SK-N-SH treated with all-trans-retinoic acid at 6 μM for 48 hours (cell line): Measurements from ENCODE around the gene HERC6.

Experiments used
- CSDC2 ChIP-seq: fragments of 250-450 bp; sonication (Bioruptor Pico); IDR thresholded peaks from 2 replicates; pipeline ENCODE4 v1.5.0; 2020; ENCODE audit warnings: mild to moderate bottlenecking, moderate library complexity
- ESRRG ChIP-seq: fragments of 250-450 bp; sonication (Bioruptor Pico); IDR thresholded peaks from 2 replicates; pipeline ENCODE4 v1.6.1; 2021; ENCODE audit warnings: mild to moderate bottlenecking
- ISL1 ChIP-seq: fragments of 250-450 bp; sonication (Bioruptor Pico); IDR thresholded peaks from 2 replicates; pipeline ENCODE4 v2.1.2; 2022; ENCODE audit warnings: mild to moderate bottlenecking, moderate library complexity
- PATZ1 ChIP-seq: fragments of 250-450 bp; sonication (Bioruptor Pico); IDR thresholded peaks from 2 replicates; pipeline ENCODE4 v1.8.0; 2020; ENCODE audit warnings: mild to moderate bottlenecking, moderate library complexity, borderline replicate concordance
- TCF4 ChIP-seq: fragments of 250-450 bp; sonication (Bioruptor Pico); IDR thresholded peaks from 2 replicates; pipeline ENCODE4 v1.8.0; 2021; ENCODE audit warnings: mild to moderate bottlenecking, moderate library complexity, borderline replicate concordance
- TOX ChIP-seq: fragments of 250-450 bp; sonication (Bioruptor Pico); IDR thresholded peaks from 2 replicates; pipeline ENCODE4 v1.8.0; 2021; ENCODE audit warnings: mild to moderate bottlenecking, moderate library complexity, borderline replicate concordance
- ZFP3 ChIP-seq: fragments of 250-450 bp; sonication (Bioruptor Pico); IDR thresholded peaks from 2 replicates; pipeline ENCODE4 v1.5.0; 2020; ENCODE audit warnings: mild to moderate bottlenecking, moderate library complexity
- ZFP30 ChIP-seq: fragments of 450-650 bp; formaldehyde crosslinking; IDR thresholded peaks from 2 replicates; pipeline ENCODE4 v1.5.0; 2022; ENCODE audit warnings: mild to moderate bottlenecking, moderate library complexity
- ZNF70 ChIP-seq: fragments of 450-650 bp; formaldehyde crosslinking; IDR thresholded peaks from 2 replicates; pipeline ENCODE4 v1.5.0; 2020; ENCODE audit warnings: mild to moderate bottlenecking, moderate library complexity
- TF ChIP-seq, protein P1 (sequence below): fragments of 250-450 bp; sonication (Bioruptor Pico); IDR thresholded peaks from 2 replicates; pipeline ENCODE4 v1.5.1; 2020; ENCODE audit warnings: low read depth, mild to moderate bottlenecking, moderate library complexity
- TF ChIP-seq, protein P2 (sequence below): fragments of 250-450 bp; sonication (Bioruptor Pico); IDR thresholded peaks from 2 replicates; pipeline ENCODE4 v1.5.1; 2021; ENCODE audit warnings: mild to moderate bottlenecking, moderate library complexity

- TF ChIP-seq TCF4 (CRISPR knock-in tag) (no peak), ZFP30 (CRISPR knock-in tag) (no peak), CSDC2 (CRISPR knock-in tag) (no peak), ESRRG (no peak), PATZ1 (CRISPR knock-in tag) (no peak), ZNF70 (CRISPR knock-in tag) (no peak), ZFP3 (no peak), TOX (CRISPR knock-in tag) (no peak), ISL1 (CRISPR knock-in tag) (no peak)
- TF ChIP-seq, protein P1, sequence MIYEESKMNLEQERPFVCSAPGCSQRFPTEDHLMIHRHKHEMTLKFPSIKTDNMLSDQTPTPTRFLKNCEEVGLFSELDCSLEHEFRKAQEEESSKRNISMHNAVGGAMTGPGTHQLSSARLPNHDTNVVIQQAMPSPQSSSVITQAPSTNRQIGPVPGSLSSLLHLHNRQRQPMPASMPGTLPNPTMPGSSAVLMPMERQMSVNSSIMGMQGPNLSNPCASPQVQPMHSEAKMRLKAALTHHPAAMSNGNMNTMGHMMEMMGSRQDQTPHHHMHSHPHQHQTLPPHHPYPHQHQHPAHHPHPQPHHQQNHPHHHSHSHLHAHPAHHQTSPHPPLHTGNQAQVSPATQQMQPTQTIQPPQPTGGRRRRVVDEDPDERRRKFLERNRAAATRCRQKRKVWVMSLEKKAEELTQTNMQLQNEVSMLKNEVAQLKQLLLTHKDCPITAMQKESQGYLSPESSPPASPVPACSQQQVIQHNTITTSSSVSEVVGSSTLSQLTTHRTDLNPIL (CRISPR knock-in tag), result no peak
- TF ChIP-seq, protein P2, sequence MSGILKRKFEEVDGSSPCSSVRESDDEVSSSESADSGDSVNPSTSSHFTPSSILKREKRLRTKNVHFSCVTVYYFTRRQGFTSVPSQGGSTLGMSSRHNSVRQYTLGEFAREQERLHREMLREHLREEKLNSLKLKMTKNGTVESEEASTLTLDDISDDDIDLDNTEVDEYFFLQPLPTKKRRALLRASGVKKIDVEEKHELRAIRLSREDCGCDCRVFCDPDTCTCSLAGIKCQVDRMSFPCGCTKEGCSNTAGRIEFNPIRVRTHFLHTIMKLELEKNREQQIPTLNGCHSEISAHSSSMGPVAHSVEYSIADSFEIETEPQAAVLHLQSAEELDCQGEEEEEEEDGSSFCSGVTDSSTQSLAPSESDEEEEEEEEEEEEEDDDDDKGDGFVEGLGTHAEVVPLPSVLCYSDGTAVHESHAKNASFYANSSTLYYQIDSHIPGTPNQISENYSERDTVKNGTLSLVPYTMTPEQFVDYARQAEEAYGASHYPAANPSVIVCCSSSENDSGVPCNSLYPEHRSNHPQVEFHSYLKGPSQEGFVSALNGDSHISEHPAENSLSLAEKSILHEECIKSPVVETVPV (CRISPR knock-in tag), result no peak
Measured at GRCh38 chr4:88449290-88449689, 70.6 kb downstream of the HERC6 start.
